HG02970 (cell line): ENCODE results near the gene SULT2B1.
"Not testable (repeated sequence)": the region's sequence is repeated elsewhere in the genome, so short reads cannot be mapped to it uniquely, and the experiment has no call there.

Experiments used
- ATAC-seq: cut with Tn5 transposase; IDR thresholded peaks from one replicate; pipeline ENCODE4 v1.9.1; 2021; ENCODE audit warnings: mild to moderate bottlenecking, moderate library complexity, moderate number of reproducible peaks; ENCODE audit not compliant: unreplicated experiment, low FRiP score

Gene SULT2B1

DNA sequence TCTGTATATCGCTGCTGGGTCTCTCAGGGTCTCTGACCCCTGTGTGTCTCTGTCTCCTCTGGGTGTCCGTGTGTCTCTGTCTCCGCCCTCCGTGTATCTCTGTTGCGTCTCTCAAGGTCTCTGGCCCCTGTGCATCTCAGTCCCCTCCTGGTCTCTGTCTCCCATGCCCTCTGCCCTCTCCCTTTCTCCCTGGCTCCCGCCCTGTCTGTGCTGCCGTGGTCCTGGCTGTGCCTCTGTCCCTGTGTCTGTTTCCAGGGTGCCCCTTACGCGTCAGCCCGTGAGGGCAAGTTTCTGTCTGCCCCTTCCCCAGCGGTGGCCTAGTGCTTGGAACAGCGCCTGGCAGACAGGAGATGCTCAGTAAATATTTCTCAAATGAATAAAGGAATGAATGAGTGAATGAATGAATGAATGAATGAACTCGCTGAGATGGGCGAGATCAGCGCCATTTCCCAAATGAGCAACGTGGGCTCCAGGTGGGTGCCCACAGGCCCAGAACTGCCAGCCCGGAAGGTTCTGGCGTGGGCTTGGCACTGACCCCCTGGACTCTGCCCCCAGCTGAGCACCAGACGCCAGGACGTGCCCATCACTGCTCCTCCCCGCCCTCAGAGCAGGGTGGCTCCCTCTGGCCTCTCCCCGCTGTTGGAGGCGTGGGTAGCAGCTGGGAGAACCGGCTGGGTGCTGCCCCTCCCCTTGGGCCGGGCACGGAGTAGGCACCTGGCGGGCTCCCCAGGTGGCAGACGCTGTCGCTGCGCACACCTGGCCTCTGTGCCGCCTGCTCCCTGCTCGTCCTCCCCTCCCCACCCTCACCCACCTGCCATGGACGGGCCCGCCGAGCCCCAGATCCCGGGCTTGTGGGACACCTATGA, at the start of gene SULT2B1:
TSS of gene SULT2B1 (plus strand) at position 736 of the 866 bp plus-strand sequence. CDS start at position 817, 81 bp downstream.
- no peak for ATAC-seq

DNA sequence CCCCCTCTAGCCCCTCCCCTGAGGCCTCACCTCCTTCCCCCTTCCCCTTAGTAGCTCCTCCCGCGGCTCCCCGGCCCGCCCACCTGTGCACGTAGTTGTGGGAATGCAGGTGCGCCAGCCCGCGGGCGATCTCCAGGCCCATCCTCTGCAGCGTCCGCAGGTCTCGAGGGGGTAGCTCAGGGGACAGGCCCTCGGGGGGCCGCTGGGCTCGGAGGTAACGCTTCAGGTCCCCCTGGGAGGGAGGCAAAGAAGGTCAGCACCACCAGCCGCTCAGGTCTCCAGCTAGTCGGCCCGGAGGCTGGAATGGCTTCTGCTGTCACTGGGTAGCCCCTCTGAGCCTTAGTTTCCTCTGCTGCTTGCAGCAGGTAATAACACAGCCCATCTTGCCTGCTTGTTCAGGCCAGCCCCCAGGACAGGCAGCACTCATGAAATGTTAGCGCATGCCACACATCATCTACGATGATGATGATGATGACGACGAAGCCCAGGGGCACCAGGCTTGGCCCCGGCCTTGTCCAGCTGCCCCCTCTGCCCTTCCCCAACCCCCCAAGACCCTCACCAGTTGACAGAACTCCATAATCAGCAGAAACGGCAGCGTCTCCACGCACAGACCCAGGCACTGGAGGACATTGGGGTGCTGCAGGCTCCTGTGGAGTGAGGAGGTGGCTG, 49.5 kb upstream of the SULT2B1 start:
- no peak for ATAC-seq

DNA sequence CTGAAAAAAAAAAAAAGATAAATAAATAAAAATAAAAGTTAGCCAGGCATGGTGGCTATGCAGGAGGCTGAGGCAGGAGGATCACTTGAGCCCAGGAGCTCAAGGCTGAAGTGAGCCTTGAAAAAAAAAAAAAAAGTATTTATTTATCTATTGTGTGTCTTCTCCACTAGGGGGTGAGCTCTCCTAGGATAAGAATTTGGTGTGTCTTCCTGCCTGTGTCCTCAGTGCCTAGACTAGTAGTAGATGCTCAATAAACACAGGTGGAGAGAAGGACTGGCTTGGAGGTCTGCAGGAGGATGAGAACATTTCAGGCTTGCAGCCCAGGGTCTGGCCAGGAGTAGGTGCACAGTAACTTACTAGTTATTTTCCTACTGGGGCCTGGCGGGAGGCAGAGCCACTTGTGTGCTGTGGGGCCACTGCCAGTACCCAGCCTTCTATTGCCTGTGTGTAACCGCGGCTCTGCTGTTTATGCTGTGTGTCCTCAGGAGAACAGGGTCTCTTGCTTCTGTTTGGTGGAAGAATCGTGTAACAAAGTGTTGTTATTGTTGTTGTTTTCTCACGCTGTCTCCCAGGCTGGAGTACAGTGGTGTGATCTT, 45.7 kb upstream of the SULT2B1 start:
- ATAC-seq, result no peak

DNA sequence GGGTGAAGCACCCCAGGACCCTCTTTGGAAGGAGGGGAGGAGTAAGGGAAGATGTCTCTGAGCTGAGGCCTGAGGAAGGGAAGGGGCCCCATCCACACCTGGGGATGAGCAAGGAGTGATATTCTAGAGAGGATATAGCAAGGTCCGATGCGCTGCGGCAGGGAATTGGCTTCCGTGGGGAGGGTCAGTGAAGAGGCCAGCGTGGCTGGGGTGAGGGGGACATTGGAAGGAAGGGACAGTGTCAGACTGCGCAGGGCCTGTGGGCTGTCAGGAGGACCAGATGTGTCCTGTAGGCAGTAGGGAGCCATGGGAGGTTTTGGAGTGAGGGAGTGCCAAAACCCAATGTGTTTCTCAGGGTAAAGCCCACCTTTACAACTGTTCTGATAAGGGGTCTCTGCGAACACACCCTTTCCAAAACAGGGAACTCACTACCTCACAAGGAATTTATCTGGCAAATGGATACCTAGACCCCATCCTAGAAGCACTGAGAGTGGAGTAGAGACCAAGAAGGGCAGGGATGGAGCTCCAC, 44.0 kb upstream of the SULT2B1 start:
- no peak for ATAC-seq

DNA sequence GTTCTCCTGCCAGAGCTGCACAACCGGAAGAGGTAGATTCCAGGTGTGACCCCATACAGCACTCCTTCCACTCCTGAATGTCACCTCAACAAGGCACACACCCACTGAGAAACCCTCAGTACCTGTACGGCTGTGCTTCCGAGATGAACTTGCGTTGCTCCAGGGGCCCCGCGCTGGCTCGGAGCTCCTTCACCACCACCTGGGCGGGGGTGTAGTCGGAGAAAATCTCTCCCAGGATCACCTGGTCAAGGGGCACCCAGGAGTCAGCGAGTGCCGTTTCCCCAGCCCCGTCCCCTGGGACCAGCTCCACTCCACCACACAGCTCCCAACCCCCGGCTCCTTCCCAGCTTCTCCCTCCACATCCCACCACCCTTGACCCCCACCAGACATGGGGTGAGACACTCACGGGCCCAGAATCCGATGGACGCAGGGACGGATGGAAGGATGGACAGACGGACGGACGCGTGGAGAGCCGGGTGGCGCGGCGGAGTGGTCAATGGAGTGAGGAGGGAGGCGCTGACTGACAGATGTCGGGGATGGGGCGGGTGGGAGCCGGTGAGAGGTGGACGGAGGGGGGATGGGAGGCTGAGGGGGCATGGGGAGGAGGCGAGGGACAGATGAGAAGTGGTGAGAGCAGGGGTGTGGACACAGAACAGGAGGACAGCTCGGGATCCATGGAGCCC, 43.1 kb upstream of the SULT2B1 start:
- ATAC-seq, result no peak

DNA sequence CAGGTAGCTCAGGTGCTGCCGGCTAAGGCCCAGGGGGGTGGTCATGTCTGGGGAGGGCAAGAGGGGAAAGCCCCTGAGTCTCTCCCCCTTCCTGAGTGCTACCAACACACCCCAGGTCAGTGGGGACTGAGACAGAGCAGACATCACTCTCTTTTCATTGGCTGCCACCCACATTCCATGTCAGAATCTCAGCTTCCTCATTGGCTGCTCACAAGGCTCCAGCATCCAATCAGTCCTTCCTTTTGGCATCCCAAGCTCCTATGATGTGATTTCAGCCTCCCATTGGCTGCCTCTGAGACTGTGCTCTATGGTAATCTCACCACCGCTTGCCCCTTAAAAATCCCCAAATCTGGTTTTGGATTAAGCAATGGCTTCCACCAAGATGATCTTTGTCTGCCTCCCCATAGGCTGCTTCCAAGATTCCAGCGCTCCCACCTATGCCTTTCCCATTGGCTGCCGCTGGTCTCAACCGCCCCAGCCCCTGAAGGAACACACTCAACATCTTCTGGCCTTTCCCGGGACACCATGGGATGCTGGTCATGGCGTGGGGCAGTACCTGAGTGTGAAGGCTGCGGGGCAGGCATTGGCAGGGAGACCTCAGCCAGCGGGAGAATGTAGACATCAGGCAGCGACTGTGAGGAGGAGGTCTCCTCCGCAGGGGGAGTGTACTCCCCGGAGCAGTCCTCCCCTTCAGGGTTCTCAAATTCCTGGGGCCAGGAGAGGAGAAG, 42.3 kb upstream of the SULT2B1 start:
- no peak for ATAC-seq

DNA sequence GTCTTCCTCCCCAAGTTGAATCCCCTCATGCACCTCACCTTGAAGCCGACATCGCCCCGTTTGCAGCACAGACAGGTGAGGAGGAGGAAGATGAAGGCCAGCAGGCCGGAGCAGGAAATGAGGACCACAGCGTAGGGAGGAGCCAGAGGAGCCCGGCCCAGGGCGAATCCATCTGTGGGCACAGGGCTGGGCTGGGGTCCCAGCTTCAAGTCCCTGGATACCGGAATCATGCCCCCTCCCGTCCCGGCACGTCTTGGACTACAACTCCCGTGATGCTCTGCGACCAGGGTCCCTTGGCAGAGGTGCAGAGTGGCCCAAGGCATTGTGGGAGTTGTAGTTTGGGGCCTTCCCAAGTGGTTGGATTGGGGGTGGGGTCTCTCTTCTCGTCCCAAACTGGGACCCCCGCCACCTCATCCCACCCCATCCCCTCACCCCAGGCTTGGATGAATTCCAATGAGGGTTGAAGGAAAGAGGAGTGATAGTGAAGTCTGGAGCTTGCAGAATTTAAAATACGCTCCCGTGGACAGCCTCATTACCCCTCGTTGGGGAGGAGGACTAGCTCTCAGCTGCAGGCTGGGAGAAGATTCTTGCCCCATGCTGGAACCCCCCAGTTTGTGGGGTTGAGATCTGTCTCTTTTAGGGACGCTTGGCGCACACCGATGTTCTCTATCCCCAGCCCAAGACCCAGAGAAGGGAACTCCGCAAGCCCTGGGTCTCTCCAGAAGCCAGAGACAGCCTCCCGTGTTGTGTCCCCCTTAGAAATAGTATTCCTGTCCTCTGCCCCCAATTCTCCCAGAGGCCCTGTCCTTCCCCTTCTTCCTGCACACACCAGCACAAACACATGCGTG, 41.3 kb upstream of the SULT2B1 start:
- no peak for ATAC-seq

DNA sequence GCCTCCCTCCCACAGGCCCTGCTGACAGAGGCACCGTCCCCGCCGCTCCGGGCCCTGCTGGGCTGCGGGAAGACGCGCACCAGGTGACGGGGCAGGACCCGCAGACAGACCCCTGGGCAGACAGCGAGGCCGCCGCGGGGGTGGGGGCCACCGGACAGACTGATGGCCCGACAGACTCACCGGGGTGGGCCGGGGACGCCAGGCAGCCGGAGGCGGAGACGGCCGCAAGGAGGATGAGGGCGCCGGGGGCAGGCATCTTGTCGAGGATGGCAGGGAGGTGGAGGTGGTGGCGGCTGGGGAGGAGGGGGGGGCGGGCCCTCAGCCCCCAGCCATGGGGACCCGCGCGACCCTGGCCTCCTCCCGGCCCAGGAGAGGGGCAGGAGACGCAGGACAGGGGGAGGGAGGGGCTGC, 40.6 kb upstream of the SULT2B1 start:
- no peak for ATAC-seq

DNA sequence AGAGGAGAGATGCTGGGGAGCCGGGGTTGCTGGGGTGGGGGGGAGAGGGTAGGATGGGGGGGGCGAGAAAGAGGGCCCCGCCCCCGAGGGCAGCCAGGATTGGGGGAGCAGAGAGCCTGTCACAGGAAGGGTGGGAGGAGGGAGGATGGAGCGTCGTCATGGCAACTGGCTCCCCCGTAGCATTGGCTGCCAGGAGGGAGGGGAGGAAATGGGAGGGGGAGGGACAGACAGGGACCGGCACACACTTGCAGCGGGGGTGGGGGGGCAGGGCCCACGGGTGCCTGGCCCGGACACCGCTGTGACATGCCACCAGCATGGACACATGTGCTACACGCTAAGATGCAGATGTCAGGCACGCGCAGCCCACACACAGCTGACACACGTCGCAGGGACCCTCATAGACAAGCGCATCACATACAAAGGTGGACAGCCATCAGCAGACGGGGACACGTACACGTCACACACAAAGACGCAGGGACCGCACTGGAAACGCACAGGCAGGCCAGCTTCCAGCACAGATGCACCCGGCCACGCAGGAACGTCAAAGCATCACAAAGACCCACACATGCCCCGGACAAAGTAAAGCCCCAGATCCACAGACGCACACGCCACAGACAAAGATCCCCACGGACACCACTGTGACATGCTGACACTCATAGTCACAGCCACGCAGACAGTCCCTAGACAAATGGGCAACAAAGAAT, 40.0 kb upstream of the SULT2B1 start, which contains the start of gene LMTK3:
TSS of gene LMTK3 (minus strand) at position 36 of the 704 bp plus-strand sequence. CDS start 259 bp downstream, outside the sequence.
- no peak for ATAC-seq

DNA sequence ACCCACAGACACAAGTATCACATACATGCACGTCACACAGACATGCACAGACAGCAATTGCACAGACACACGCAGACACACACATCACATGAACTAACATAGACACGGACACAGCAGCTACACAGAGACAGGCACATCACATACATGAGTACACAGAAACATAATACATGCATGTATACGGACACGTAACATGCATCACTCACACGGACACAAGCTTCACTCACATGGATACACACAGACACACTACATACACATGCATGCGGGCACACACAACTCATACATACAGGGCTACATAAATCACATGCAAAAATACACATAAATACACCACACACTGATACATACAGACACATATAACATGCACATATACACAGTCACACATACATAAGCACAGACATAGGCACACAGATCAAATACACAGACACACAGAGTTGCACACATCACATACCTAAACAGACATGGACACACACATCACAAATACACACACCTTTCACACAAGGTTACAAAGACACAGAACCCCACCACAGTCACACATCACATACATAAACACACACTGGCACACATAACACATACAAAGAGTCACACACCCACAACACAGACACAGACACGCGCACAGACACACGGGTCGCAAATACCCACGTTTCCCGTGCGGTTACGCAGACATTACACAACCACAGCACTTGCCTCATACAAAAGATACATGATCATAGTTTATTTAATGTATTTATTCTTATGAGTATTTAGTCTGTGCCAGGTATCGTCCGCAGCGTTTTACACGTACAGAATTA, 39.3 kb upstream of the SULT2B1 start:
- no peak for ATAC-seq

DNA sequence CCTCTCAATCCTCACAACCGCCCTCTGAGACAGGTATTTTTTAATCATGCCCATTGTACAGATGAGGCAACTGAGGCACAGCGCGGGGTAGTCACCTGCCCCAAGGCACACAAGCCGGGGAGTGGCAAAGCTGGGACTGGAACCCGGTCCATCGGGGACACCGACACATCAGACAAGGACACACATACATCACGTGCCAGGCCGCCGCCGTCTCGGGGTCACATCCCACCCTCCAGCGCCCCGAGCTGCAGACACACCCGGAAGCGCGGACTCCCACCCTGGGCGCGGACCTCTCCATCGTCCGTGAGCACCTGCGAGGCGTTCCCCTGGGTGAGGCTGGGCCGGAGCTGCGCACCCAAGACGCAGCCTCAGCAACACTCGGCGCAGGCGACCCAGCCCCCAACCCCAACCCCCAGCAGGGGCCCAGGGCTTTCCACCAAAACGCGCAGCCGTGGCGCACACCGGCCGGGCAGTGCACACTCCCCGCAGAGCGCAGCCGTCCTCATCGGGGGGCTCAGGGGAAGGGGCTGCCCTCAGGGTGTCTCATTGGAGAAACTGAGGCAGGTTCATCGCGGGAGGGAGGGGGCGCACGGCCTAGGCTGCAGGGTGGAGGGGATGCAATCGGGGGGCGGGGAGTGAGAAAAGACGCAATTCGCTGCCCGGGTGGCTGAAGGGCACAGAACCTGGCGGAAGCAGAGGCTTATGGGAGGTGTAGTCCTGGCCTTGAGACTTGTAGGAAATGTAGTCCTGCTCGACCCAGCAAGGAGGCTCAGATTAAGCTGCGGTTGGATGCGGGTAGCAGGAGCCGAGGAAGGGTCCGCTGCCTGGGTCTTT, 38.5 kb upstream of the SULT2B1 start:
- no peak for ATAC-seq

DNA sequence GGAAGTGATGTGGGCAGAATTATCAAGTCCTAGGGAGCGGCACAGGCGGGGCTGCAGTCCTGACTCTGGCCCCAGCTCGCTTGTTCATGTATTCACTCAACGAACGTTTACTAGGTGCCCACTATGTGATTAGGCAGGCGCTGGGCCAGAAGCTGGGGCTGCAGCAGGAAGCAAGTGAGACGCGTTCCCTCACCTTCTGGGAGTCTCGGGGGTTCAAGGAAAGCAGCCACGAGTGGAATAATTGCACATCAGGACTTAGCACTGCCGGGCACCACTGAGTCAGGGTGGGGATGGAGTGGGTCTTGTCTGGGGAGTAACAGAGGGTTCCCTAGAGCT, 37.9 kb upstream of the SULT2B1 start:
- ATAC-seq, result no peak

DNA sequence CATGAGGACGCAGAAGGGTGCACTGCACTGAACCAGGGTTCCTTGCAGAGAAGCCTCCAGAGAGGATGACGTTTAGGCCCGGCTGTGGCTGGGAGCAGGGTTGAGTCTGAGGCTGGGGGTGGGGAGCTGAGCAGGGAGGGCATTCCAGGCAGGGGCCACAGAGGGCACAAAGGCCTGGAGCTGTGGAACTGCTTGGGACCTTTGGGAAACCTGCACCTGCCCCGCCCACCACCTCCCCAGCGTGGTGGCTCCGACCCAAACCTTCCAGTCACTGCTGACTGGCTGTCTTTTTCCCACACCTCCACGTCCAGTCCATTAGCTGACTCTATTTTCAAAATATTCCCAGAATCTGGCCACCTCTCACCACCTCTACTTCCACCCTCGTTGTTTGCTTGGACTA, 35.4 kb upstream of the SULT2B1 start:
- no peak for ATAC-seq

DNA sequence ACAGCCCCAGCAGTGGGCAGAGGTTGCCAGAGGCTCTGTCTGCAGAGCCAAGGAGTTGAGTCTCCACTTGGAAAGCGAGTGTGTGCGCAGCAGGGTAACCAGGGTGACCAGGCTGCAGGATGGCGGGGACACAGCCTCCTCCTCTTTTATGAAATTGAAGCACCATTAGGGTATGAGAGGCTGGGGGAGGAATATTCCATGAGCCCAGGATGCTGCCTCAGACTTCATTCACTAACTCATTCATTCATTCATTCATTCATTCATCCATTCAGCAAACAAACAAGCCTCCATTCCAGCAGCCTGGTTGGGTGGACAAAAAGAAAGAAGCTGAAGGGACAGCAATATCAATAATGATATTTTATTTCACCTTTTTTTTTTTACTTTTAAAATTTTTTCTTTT, 33.8 kb upstream of the SULT2B1 start:
- ATAC-seq, result no peak

DNA sequence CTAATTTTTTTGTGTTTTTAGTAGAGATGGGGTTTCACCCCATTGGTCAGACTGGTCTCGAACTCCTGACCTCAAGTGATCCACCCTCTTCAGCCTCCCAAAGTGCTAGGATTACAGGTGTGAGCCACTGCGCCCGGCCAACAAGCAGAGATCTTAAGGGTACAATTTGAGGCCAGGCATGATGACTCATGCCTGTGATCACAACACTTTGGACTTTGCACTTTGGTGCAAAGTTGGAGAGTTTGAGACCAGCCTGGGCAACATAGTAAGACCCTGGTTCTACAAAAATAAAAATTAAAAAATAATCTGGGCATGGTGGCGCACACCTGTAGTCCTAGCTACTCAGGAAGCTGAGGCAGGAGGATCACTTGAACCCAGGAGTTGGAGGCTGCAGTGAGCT, 32.5 kb upstream of the SULT2B1 start:
- not testable (repeated sequence) for ATAC-seq

DNA sequence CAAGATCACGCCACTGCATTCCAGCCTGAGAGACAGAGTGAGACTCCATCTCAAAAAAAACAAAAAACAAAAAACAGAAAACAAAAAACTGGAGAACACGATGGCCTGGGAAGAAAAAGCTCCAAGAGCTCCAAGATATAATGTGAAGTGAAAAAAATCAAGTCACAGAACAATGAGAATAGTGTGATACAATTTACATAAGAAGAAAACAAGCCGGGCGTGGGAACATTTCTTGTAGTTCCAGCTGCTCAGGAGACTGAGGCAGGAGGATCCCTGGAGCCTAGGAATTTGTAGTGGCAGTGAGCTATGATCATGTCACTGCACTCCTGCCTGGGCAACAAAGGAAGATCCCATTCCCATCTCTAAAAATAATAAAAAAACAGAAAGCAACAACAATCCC, 31.8 kb upstream of the SULT2B1 start:
- ATAC-seq, result no peak

DNA sequence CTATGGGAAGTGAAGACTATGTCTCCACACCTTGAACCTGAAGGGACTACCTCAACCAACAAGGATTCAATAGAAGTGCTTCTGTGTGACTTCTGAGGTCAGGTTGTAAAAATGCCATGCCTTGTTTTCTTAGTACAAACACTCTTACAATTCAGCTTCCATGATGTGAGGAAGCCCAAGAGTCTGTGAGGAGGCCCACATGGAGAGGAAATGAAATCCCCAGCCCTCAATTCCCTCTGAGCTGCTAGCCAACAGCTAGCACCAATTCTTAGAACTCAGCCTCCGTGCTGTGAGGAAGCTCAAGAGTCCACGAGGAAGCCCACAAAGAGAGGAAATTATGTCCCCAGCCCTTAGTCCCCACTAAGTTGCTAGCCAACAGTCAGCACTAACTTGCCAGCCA, 27.8 kb upstream of the SULT2B1 start:
- no peak for ATAC-seq
